ENCODE data around the gene EDNRA.

GRCh38 chr4:147560625-147561024, 79.7 kb downstream of the EDNRA start:
- TF ChIP-seq ZNF274 (IDR thresholded peaks at IDR 0.05; ENCODE audit: low read depth, low read length) (no peak), YY1 (IDR thresholded peaks at IDR 0.05; ENCODE audit: insufficient read depth, insufficient read length) (no peak), SUZ12 (IDR thresholded peaks at IDR 0.05; ENCODE audit: extremely low read depth, insufficient read depth, insufficient read length) (no peak)

All from NT2/D1 (cell line).